A549 (cell line): Measurements from ENCODE around the gene SMOC1. TPM values are rescaled to one million over a fixed set of nuclear protein-coding genes. Genes with fewer than 3 reads are reported as not detected.

Experiments
- ATAC-seq, 2 experiments: fragments of 200-7000 bp in 1 of 2; fragments of >200 bp in 1 of 2; cut with Nextera tagmentation in 1 of 2; cut with Tn5 transposase in 1 of 2; 3 replicates each; pipeline versions ENCODE4 v1.8.0 to v1.9.1; 2018 to 2020; ENCODE audit warnings: mild to moderate bottlenecking in 1 of 2, moderate library complexity in 1 of 2
- CTCF ChIA-PET: fragments of 300-600 bp; sonication (Branson Sonifier 250); formaldehyde crosslinking; extraction: SDS; loops from one replicate; lab custom pipeline; 2021; ENCODE audit warnings: antibody characterized with exemption, inconsistent platforms; lab: Yijun Ruan, JAX
- POLR2A ChIA-PET: fragments of 350-600 bp; formaldehyde crosslinking; extraction: SDS; loops from one replicate; lab custom pipeline; 2021; ENCODE audit warnings: antibody characterized with exemption, inconsistent platforms; lab: Yijun Ruan, JAX
- DNase-seq, 2 experiments: peaks; one replicate each; pipeline versions ENCODE4 v3.0.0 to v3.0.0-alpha.2; 2011 to 2016; ENCODE audit warnings: low read depth in 1 of 2, low spot score in 1 of 2
- FAIRE-seq: peaks from 2 replicates; lab custom pipeline; 2011; peaks lifted over from hg19 to GRCh38; lab: Jason Lieb, UNC
- H3K27ac ChIP-seq, 2 experiments: fragments of >200 bp; sonication (Bioruptor Twin); formaldehyde crosslinking; 3 replicates each; pipeline ENCODE4 v1.5.1; 2016 to 2017
- H3K4me1 ChIP-seq: fragments of >200 bp; sonication (Bioruptor Twin); formaldehyde crosslinking; 3 replicates; pipeline ENCODE4 v1.6.1; 2016
- H3K4me2 ChIP-seq: fragments of >200 bp; sonication (Bioruptor Twin); formaldehyde crosslinking; 3 replicates; pipeline ENCODE4 v1.6.1; 2016
- H3K4me3 ChIP-seq: fragments of >200 bp; sonication (Bioruptor Twin); formaldehyde crosslinking; 3 replicates; pipeline ENCODE4 v1.5.1; 2016
- H3K9me3 ChIP-seq: fragments of >200 bp; sonication (Bioruptor Twin); formaldehyde crosslinking; 3 replicates; pipeline ENCODE4 v1.6.1; 2016
- ATOH8 ChIP-seq: fragments of 250-450 bp; sonication (Bioruptor Pico); IDR thresholded peaks from 2 replicates; pipeline ENCODE4 v1.5.0; 2020; ENCODE audit warnings: low read depth, mild to moderate bottlenecking, moderate library complexity
- CEBPB ChIP-seq, 2 experiments: fragments of >200 bp in 1 of 2; sonication (Bioruptor Twin) in 1 of 2; formaldehyde crosslinking in 1 of 2; IDR thresholded peaks; 2 replicates each; pipeline ENCODE4 v1.6.1; 2012 to 2016
- CHD2 ChIP-seq: fragments of 150-350 bp; IDR thresholded peaks from 2 replicates; pipeline ENCODE4 v1.6.1; 2014; ENCODE audit warnings: low read length; ENCODE audit not compliant: partially characterized antibody
- E2F6 ChIP-seq: IDR thresholded peaks from 2 replicates; pipeline ENCODE4 v1.6.1; 2012; ENCODE audit warnings: low read depth, borderline replicate concordance
- ESRRA ChIP-seq: fragments of 150-350 bp; IDR thresholded peaks from 2 replicates; pipeline ENCODE4 v1.6.1; 2014; ENCODE audit warnings: mild to moderate bottlenecking, low read length, borderline replicate concordance
- FOXS1 ChIP-seq: fragments of 250-450 bp; sonication (Bioruptor Pico); IDR thresholded peaks from 2 replicates; pipeline ENCODE4 v1.5.0; 2020; ENCODE audit warnings: mild to moderate bottlenecking, moderate library complexity
- GATA3 ChIP-seq: IDR thresholded peaks from 2 replicates; pipeline ENCODE4 v1.6.1; 2012; ENCODE audit warnings: borderline replicate concordance
- HDAC2 ChIP-seq: fragments of 200-600 bp; sonication (generic); IDR thresholded peaks from 2 replicates; pipeline ENCODE4 v1.6.1; 2016
- HES2 ChIP-seq: fragments of >200 bp; sonication (Bioruptor Twin); formaldehyde crosslinking; IDR thresholded peaks from 2 replicates; pipeline ENCODE4 v1.6.1; 2016
- HEYL ChIP-seq: fragments of 250-450 bp; sonication (Bioruptor Pico); IDR thresholded peaks from 2 replicates; pipeline ENCODE4 v1.8.0; 2021; ENCODE audit warnings: mild to moderate bottlenecking, moderate library complexity
- HOXA7 ChIP-seq: fragments of 250-450 bp; sonication (Bioruptor Pico); IDR thresholded peaks from 2 replicates; pipeline ENCODE4 v1.5.0; 2020; ENCODE audit warnings: mild to moderate bottlenecking, moderate library complexity
- HOXB13 ChIP-seq: fragments of 250-450 bp; sonication (Bioruptor Pico); IDR thresholded peaks from 2 replicates; pipeline ENCODE4 v1.5.0; 2020; ENCODE audit warnings: low read depth, mild to moderate bottlenecking, moderate library complexity
- KDM5A ChIP-seq: fragments of 200-600 bp; sonication (generic); IDR thresholded peaks from 2 replicates; pipeline ENCODE4 v1.6.1; 2016; ENCODE audit warnings: antibody characterized with exemption, mild to moderate bottlenecking
- MAFK ChIP-seq: fragments of 450-650 bp; IDR thresholded peaks from 2 replicates; pipeline ENCODE4 v1.6.1; 2014; ENCODE audit not compliant: partially characterized antibody
- MAX ChIP-seq: IDR thresholded peaks from 2 replicates; pipeline ENCODE4 v1.6.1; 2012
- NR3C1 ChIP-seq: fragments of >200 bp; sonication (Bioruptor Twin); formaldehyde crosslinking; IDR thresholded peaks from 3 replicates; pipeline ENCODE4 v1.6.1; 2017
- POLR2A ChIP-seq: IDR thresholded peaks from 2 replicates; pipeline ENCODE4 v1.6.1; 2012; ENCODE audit warnings: mild to moderate bottlenecking, low read length
- RAD21 ChIP-seq, 2 experiments: fragments of >200 bp in 1 of 2; sonication (Bioruptor Twin) in 1 of 2; formaldehyde crosslinking in 1 of 2; IDR thresholded peaks in 1 of 2; conservative IDR thresholded peaks in 1 of 2; 2 replicates in 1 of 2; 3 replicates in 1 of 2; pipeline ENCODE4 v1.6.1; 2012 to 2018; ENCODE audit warnings: inconsistent platforms in 1 of 2
- RNF2 ChIP-seq: fragments of 200-600 bp; sonication (generic); IDR thresholded peaks from 2 replicates; pipeline ENCODE4 v1.6.1; 2016; ENCODE audit warnings: low read depth, mild to moderate bottlenecking, antibody characterized with exemption, moderate library complexity, borderline replicate concordance
- SREBF2 ChIP-seq: fragments of 450-650 bp; IDR thresholded peaks from 2 replicates; pipeline ENCODE4 v1.6.1; 2014; ENCODE audit warnings: mild to moderate bottlenecking, moderate library complexity
- TFCP2L1 ChIP-seq: fragments of 250-450 bp; sonication (Bioruptor Pico); IDR thresholded peaks from 2 replicates; pipeline ENCODE4 v1.5.0; 2021; ENCODE audit warnings: mild to moderate bottlenecking
- USF2 ChIP-seq: fragments of 450-650 bp; IDR thresholded peaks from 2 replicates; pipeline ENCODE4 v1.6.1; 2014; ENCODE audit warnings: antibody characterized with exemption
- ZFP36 ChIP-seq: fragments of 450-650 bp; IDR thresholded peaks from 2 replicates; pipeline ENCODE4 v1.6.1; 2014; ENCODE audit warnings: borderline replicate concordance; ENCODE audit not compliant: partially characterized antibody
- WGBS: methylation state at CpG from one replicate; pipeline ENCODE4 v1.1.6; 2017; ENCODE audit errors: missing lambda C conversion rate; 5-methylcytosine and 5-hydroxymethylcytosine counted together
- polyA plus RNA-seq, 4 experiments: library from polyadenylated mRNA; depleted of rRNA in 3 of 4; stranded (reverse); fragments of >200 nt; fragmentation: RNase III in 1 of 4; extraction: RNeasy Plus Mini Kit Qiagen cat#74134 plus additional on column Dnase treatment in 1 of 4; gene quantifications; 2 replicates in 3 of 4; 3 replicates in 1 of 4; pipeline ENCODE4 v1.2.3, GENCODE V29; 2011 to 2017

SMOC1 gene
- polyA plus RNA-seq, 2 of the 4 experiments (the other 2 are of a cell fraction) = 12.2 to 18.4 TPM

- ATAC-seq (no peak), DNase-seq (no peak), FAIRE-seq (no peak)
- no peak overlapping the region for H3K4me2 ChIP-seq
- H3K9me3 ChIP-seq = peaks cover 18% of the 10 kb centered on the region; the same call in 2 of the 3 replicates
- H3K4me1 ChIP-seq = peaks cover 9% of the 10 kb centered on the region
- WGBS = 76% methylated on average over 2 of the region's 2 CpGs
- no peak overlapping the region for H3K27ac ChIP-seq
- no peak overlapping the region for H3K4me3 ChIP-seq
- TF ChIP-seq HEYL (CRISPR knock-in tag) (no peak), SREBF2 (no peak), ATOH8 (CRISPR knock-in tag) (no peak), HES2 (no peak), HOXB13 (no peak), GATA3 (no peak), KDM5A (no peak)
- TF ChIP-seq, all 56 proteins: peak for 0
- POLR2A ChIA-PET = no interaction called here
- CTCF ChIA-PET = interaction anchor here (0.9 to 1.7 kb wide), 4 partner anchors 9 to 78 kb away, joined by 3 to 4 read pairs (median 4); no protein-coding TSS in a partner anchor
Measured at GRCh38 chr14:69896080-69896479, 16.9 kb downstream of the SMOC1 start.

- no peak overlapping the region for H3K4me2 ChIP-seq
- no peak for DNase-seq
- CTCF ChIA-PET = interaction anchor here (1.0 to 1.6 kb wide), 2 partner anchors 10 to 12 kb away, joined by 3 to 4 read pairs; no protein-coding TSS in a partner anchor
- ATAC-seq = no peak
- POLR2A ChIA-PET = no interaction called here
- H3K27ac ChIP-seq = no peak overlapping the region
- 66% methylated on average over 2 of the region's 2 CpGs for WGBS
- no peak for FAIRE-seq
- H3K9me3 ChIP-seq = peaks cover 18% of the 10 kb centered on the region; the same call in 2 of the 3 replicates
- H3K4me1 ChIP-seq = peaks cover 18% of the 10 kb centered on the region
- H3K4me3 ChIP-seq = no peak overlapping the region
- TF ChIP-seq CHD2 (no peak), MAFK (no peak), USF2 (no peak), HEYL (CRISPR knock-in tag) (no peak), RAD21 (conservative IDR thresholded peaks at IDR 0.05 in 1 of 2, IDR thresholded peaks at IDR 0.05 in 1 of 2) (no peak), NR3C1 (no peak), CEBPB (IDR thresholded peaks at IDR 0.05) (no peak), FOXS1 (CRISPR knock-in tag) (no peak), ZFP36 (no peak), TFCP2L1 (no peak), RNF2 (no peak)
Measured at GRCh38 chr14:69896972-69897371, 17.8 kb downstream of the SMOC1 start.

- TF ChIP-seq RNF2 (no peak), ESRRA (no peak), E2F6 (no peak), HDAC2 (no peak), ATOH8 (CRISPR knock-in tag) (no peak), MAX (no peak), POLR2A (no peak), ZFP36 (no peak), HOXA7 (CRISPR knock-in tag) (no peak)
- Histone ChIP-seq H3K9me3 (peaks cover 18% of the 10 kb centered on the region; the same call in 2 of the 3 replicates), H3K4me3 (no peak overlapping the region), H3K4me1 (peaks cover 20% of the 10 kb centered on the region), H3K4me2 (0 out of 3 replicates have a peak overlapping the region, but pooled peaks have one; percentile 31), H3K27ac (peak overlapping the region; percentile 55 to 63; a peak in 5 of 6 replicates)
- FAIRE-seq = no peak
- DNase-seq = no peak
- no peak for ATAC-seq
- 10% methylated on average over 1 of the region's 1 CpG for WGBS
- POLR2A ChIA-PET = no interaction called here
- CTCF ChIA-PET = interaction anchor here (0.6 to 2.6 kb wide), 3 partner anchors 14 to 173 kb away, joined by 3 to 6 read pairs (median 3); no protein-coding TSS in a partner anchor
Measured at GRCh38 chr14:69900603-69901002, 21.4 kb downstream of the SMOC1 start.
